HG02884 (cell line): Measurements from ENCODE around the gene FHL2.

ENCODE experiments used
- ATAC-seq: cut with Tn5 transposase; IDR thresholded peaks from one replicate; pipeline ENCODE4 v1.9.1; 2021; ENCODE audit warnings: mild to moderate bottlenecking, moderate library complexity; ENCODE audit not compliant: unreplicated experiment

FHL2 gene

DNA sequence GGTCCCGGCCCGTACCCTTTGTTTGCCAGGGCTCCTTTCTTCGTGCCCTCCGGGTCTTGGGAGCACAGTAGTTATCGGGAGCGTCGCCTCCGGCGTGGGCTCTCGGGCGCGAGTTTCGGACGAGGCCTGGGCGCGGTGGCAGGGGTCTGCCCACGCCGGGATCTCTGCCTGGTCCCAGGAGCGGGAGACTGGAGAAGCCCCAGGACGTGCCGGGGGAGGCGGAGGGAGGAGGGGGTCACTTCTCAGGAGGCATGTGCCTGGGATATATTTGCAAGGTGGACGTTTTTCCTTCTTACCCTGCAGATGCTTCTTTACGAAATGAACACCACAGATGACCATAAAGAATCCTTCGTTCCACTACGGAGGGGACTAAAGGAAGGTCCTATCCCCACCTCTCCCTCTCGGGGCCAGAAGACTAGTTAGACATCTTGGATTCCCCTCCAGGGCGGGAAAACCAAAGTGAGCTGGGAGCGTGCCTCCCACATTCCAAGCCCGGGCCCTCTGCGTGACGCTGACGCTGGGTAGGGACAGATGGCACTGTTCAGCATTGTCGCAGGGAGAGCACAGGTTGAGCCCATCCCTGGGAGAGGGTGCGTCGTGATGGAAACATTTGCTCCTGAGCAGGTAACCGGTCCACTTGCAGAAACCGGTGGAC is 483 bp upstream of the FHL2 start:
- no peak for ATAC-seq

GRCh38 chr2:105397953-105398335 is 907 bp downstream of the FHL2 start:
- no peak for ATAC-seq

GRCh38 chr2:105397025-105397722 is 1.7 kb downstream of the FHL2 start:
- no peak for ATAC-seq

GRCh38 chr2:105396254-105397024 is 2.4 kb downstream of the FHL2 start:
- ATAC-seq = no peak

DNA sequence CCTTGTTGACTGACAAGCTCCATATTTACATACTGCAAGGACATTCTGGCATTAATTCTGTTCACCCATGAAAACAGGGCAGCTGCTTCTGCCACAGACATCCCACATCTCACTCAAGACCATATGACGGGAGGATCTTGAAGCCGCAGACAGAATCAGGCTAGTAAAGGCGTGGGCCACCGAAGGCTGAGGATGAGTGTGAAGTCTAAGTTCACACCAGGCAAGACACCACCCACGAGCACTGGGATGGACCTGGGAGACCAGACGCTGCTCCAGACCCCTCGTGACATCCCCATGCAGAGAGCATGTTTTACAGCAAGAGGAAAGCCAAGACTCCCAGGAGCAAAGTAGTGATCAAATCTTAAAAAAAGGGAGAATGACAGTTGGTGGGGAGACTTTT is 3.2 kb downstream of the FHL2 start:
- ATAC-seq = no peak

DNA sequence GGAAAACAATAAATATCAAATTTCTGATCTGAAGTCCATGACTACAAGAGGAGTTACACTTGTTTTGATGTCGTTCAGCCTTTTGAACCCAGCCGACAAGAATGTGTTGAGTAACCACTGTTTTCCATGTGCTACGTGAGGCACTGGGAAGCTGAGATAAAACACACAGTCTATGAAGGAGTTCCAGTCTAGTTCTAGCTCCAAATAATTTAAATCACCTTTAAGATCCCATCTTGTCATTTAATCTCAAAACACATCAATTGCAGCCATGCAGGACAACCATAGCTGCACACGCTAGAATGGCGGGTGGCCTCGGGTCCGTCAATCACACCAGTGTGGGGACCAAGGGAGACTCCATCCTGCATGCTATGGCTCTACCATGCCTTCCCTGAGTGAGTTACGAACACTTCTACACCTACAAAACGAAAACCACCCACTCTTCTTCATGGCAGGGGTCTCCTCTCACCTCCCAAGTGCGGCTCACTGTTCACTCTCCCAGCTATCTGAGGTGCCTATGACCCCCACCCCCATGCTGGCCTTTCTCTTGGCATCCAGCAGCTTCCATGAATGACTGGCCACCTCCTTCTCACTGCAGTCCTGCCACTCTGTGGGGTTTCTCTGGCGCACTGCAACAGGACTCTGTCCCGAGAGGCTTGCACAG is 3.8 kb downstream of the FHL2 start:
- no peak for ATAC-seq

- ATAC-seq = no peak
These were observed 5.3 kb downstream of the FHL2 start for GRCh38 chr2:105393373-105394055.

- no peak for ATAC-seq
These were observed 6.8 kb downstream of the FHL2 start for GRCh38 chr2:105391763-105392662.

DNA sequence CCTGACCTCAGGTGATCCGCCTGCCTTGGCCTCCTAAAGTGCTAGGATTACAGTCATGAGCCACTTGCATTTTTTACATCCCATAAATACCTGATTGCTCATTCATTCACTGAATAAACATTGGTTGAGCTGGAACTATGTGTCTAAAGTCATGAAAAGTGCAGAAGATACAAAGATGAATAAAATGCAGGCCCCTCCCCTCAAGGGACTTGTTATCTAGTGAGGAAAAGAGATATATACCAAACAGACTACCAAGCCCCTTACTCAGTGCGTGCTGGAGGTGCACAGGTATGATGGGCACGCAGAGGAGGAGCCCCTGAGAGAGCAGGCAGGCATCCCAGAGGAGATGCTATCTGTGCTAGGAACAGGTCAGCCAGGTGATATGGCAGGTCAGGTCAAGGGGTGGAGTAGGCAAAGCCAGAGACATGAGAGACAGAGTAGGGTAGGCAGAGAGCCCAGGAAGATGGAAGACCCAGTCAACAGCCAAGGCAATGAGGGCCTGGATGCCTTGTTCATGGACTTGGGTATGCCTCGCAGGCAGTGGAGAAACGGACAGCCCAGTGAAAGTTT is 7.7 kb downstream of the FHL2 start:
- no peak for ATAC-seq

- ATAC-seq = no peak
These were observed 8.4 kb downstream of the FHL2 start for GRCh38 chr2:105390454-105390853.

GRCh38 chr2:105388971-105389381 is 9.9 kb downstream of the FHL2 start:
- no peak for ATAC-seq

GRCh38 chr2:105387225-105387624 is 11.6 kb downstream of the FHL2 start:
- ATAC-seq = no peak

- ATAC-seq = no peak
These were observed 12.9 kb downstream of the FHL2 start for GRCh38 chr2:105385731-105386540.

GRCh38 chr2:105384861-105385260 is 14.0 kb downstream of the FHL2 start:
- ATAC-seq = no peak

DNA sequence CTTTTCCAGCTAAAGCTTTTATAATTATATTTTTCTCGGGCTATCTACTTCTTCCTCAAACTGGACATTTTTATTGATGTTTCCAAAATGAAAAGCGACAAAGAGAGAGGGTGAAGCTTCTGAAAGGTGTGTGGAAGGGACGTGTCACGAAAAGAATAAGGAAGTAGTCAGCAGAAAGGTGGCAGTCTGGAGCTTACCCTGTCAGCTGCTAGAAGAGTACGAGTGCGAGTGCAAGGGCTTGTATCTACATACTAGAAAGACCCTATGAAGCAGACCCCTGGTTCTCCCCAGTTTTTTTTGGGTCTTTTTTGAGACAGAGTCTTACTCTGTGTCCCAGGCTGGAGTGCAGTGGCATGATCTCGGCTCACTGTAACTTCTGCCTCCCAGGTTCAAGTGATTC is 14.6 kb downstream of the FHL2 start:
- ATAC-seq = no peak

DNA sequence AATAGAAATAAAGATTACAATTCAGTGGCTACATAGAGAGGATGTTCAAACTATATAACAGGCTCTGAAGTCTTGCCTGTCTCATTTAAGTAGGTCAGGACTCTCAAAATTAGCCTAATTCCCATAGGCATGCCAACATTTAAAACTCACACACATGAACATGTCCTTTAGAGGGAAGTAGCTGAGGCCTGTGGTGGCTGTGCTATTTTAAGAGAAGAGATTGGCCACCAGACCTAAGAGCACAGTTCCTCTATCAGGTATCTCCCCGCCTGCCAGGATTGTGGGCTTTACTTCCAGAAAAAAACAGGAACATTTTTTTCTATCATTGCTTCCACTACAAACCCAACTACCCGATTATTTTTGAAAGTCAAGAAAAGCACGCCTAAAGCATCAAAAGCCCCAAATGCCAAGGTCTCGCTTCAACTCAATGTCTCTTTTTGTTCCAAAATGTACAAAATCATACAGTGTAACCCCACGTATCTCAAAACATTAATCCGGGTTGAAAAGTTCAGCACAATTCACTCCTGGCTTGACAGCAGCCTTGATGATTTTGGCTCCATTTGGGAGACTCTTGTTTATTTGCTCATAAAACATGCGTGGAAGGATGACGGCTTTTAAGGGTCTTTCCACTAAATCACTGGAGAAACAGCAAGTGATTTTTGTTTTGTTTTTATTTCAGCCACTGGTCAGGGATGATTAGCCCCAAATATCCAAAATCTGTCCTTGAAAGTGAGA is 15.3 kb downstream of the FHL2 start:
- ATAC-seq = no peak

DNA sequence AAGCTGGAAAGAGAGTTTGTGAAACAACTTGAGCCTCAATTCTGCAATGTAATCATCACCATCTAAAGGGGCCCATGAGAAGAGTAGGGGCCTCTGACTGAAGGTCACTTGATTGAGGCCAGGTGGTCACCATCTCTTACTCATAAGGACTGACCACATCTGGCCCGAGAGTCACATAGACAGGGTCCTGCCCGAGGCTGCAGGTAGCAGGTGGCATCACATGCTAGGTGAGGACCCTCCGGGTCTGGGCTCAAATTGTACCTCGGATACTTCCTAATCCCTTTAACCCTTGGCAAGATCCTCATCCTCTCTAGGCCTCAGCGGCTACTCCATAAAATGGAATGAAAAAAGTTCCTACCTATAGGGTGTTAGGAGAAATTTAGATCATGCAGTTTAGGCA is 16.7 kb downstream of the FHL2 start:
- no peak for ATAC-seq

GRCh38 chr2:105381101-105381668 is 17.7 kb downstream of the FHL2 start:
- ATAC-seq = no peak
